MM.1S (cell line): Measurements from ENCODE around the gene CD209.

ENCODE experiments used
- EZH2 ChIP-seq: fragments of 300-600 bp; sonication (generic); optimal IDR thresholded peaks from 2 replicates; pipeline ENCODE3; 2017; ENCODE audit warnings: low read depth, mild to moderate bottlenecking, antibody characterized with exemption, low read length, mixed read lengths
- TF ChIP-seq, protein P1 (sequence below): fragments of 300-600 bp; sonication (generic); IDR thresholded peaks from 2 replicates; pipeline ENCODE4 v1.5.1; 2016; ENCODE audit warnings: antibody characterized with exemption, low read length, mixed read lengths

DNA sequence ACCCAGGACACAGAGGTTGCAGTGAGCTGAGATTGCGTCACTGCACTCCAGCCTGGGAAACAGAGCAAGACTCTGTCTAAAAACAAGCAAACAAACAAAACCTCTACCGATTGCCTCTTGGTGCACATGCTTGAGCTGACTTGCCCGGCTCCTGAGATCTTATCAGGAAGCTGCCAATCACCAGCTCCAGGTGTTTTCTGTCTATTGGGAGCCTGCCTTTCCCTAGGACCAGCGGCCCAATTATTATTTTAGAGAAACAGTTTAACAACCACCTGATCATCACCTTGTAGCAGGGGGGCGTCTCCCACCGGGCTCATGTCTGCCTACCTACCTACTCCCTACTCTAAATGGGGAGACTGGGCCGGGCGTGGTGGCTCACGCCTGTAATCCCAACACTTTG, 26.5 kb upstream of the CD209 start:
- TF ChIP-seq, protein P1, sequence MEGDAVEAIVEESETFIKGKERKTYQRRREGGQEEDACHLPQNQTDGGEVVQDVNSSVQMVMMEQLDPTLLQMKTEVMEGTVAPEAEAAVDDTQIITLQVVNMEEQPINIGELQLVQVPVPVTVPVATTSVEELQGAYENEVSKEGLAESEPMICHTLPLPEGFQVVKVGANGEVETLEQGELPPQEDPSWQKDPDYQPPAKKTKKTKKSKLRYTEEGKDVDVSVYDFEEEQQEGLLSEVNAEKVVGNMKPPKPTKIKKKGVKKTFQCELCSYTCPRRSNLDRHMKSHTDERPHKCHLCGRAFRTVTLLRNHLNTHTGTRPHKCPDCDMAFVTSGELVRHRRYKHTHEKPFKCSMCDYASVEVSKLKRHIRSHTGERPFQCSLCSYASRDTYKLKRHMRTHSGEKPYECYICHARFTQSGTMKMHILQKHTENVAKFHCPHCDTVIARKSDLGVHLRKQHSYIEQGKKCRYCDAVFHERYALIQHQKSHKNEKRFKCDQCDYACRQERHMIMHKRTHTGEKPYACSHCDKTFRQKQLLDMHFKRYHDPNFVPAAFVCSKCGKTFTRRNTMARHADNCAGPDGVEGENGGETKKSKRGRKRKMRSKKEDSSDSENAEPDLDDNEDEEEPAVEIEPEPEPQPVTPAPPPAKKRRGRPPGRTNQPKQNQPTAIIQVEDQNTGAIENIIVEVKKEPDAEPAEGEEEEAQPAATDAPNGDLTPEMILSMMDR = no peak
- no peak for TF ChIP-seq EZH2
